Breast epithelium (tissue), 3 donors: ENCODE data around the gene HMCN2.

ENCODE experiments used
- POLR2A ChIP-seq: fragments of 450-650 bp; IDR thresholded peaks from one replicate; pipeline ENCODE4 v1.6.1; 2016; ENCODE audit warnings: antibody characterized with exemption, mild to moderate bottlenecking, moderate library complexity
- TF ChIP-seq, protein P1 (sequence below), 3 donors: fragments of 450-650 bp; IDR thresholded peaks; one replicate each; pipeline ENCODE4 v1.5.1; 2016 to 2017; ENCODE audit warnings: antibody characterized with exemption in 3 of 3, mild to moderate bottlenecking in 3 of 3, moderate library complexity in 3 of 3

DNA sequence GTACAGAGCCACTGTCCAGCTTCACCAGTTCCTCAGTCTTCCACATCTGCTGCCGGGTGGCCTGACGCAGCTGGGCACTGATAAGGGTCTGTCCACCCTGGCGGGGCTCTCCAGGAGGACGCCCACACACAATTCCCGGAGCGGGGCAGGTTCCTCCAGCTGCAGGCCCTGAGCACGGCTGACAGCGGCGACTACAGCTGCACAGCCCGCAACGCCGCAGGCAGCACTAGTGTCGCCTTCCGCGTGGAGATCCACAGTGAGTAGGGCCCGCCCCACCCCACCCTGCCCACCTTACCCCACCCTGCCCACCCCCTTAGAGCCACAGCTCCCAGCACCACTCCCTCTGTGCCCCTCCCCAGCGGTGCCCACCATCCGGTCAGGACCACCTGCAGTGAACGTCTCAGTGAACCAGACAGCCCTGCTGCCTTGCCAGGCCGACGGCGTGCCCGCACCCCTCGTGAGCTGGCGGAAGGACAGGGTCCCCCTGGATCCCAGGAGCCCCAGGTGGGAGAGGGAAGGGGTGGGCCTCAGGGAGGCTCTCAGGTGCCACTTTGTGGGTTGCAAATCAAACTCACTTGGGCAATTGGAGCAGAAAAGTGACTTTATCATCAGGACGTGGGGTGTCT, 130.4 kb downstream of the HMCN2 start:
- TF ChIP-seq, protein P1, sequence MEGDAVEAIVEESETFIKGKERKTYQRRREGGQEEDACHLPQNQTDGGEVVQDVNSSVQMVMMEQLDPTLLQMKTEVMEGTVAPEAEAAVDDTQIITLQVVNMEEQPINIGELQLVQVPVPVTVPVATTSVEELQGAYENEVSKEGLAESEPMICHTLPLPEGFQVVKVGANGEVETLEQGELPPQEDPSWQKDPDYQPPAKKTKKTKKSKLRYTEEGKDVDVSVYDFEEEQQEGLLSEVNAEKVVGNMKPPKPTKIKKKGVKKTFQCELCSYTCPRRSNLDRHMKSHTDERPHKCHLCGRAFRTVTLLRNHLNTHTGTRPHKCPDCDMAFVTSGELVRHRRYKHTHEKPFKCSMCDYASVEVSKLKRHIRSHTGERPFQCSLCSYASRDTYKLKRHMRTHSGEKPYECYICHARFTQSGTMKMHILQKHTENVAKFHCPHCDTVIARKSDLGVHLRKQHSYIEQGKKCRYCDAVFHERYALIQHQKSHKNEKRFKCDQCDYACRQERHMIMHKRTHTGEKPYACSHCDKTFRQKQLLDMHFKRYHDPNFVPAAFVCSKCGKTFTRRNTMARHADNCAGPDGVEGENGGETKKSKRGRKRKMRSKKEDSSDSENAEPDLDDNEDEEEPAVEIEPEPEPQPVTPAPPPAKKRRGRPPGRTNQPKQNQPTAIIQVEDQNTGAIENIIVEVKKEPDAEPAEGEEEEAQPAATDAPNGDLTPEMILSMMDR (IDR thresholded peaks at IDR 0.05) = no peak
- TF ChIP-seq POLR2A = no peak
